ENCODE measurements around the gene OR6C68.
"Not testable (repeated sequence)": the region's sequence is repeated elsewhere in the genome, so short reads cannot be mapped to it uniquely, and the experiment has no call there.

OR6C68 gene

GRCh38 chr12:55492078-55492477 is at the start of gene OR6C68:
TSS of gene OR6C68 (plus strand) at chr12:55492378. CDS start at chr12:55492378, 0 bp downstream.
- DNase-seq: no peak

GRCh38 chr12:55443776-55444175 is 48.4 kb upstream of the OR6C68 start, which contains the start of gene OR6C2:
TSS of gene OR6C2 (plus strand) at chr12:55444076. CDS start at chr12:55452214, 8,138 bp downstream.
- DNase-seq: no peak

GRCh38 chr12:55445357-55445756 is 46.8 kb upstream of the OR6C68 start:
- no peak for DNase-seq

- DNase-seq: no peak
Measured at GRCh38 chr12:55446326-55446725, 45.9 kb upstream of the OR6C68 start.

GRCh38 chr12:55448825-55449224 is 43.4 kb upstream of the OR6C68 start:
- DNase-seq: no peak

GRCh38 chr12:55464926-55465325 is 27.3 kb upstream of the OR6C68 start:
- not testable (repeated sequence) for DNase-seq

- DNase-seq: no peak
Measured at GRCh38 chr12:55467836-55468235, 24.3 kb upstream of the OR6C68 start.

- no peak for DNase-seq
Measured at GRCh38 chr12:55469291-55469690, 22.9 kb upstream of the OR6C68 start.

- DNase-seq: no peak
Measured at GRCh38 chr12:55470088-55470829, 21.9 kb upstream of the OR6C68 start, which contains the start of gene OR6C70. TSS of gene OR6C70 (minus strand) at chr12:55470138. CDS start at chr12:55470138, 0 bp downstream.

GRCh38 chr12:55472264-55472663 is 19.9 kb upstream of the OR6C68 start:
- DNase-seq: no peak

- DNase-seq: not testable (repeated sequence)
Measured at GRCh38 chr12:55479136-55479535, 13.0 kb upstream of the OR6C68 start.

GRCh38 chr12:55484284-55484683 is 7.9 kb upstream of the OR6C68 start:
- not testable (repeated sequence) for DNase-seq

GRCh38 chr12:55495490-55495889 is 3.3 kb downstream of the OR6C68 start:
- no peak for DNase-seq

- DNase-seq: no peak
Measured at GRCh38 chr12:55499231-55499630, 7.1 kb downstream of the OR6C68 start.

- DNase-seq: no peak
Measured at GRCh38 chr12:55499810-55500252, 7.7 kb downstream of the OR6C68 start.

GRCh38 chr12:55501601-55502000 is 9.4 kb downstream of the OR6C68 start:
- no peak for DNase-seq

- no peak for DNase-seq
Measured at GRCh38 chr12:55515696-55516095, 23.5 kb downstream of the OR6C68 start.

GRCh38 chr12:55516391-55516790 is 24.2 kb downstream of the OR6C68 start:
- no peak for DNase-seq
